C1 segment of cervical spinal cord (tissue), 14 donors: ENCODE results near the gene ANAPC4.
A peak's percentile ranks its signal among the peaks of the same experiment; 100 is the strongest.
"Not testable (repeated sequence)": the region's sequence is repeated elsewhere in the genome, so short reads cannot be mapped to it uniquely, and the experiment has no call there.

Experiments used
- DNase-seq, 14 donors: peaks; one replicate each; lab custom pipeline; 2025; lab: John Stamatoyannopoulos, UW

The ANAPC4 gene, protein sequence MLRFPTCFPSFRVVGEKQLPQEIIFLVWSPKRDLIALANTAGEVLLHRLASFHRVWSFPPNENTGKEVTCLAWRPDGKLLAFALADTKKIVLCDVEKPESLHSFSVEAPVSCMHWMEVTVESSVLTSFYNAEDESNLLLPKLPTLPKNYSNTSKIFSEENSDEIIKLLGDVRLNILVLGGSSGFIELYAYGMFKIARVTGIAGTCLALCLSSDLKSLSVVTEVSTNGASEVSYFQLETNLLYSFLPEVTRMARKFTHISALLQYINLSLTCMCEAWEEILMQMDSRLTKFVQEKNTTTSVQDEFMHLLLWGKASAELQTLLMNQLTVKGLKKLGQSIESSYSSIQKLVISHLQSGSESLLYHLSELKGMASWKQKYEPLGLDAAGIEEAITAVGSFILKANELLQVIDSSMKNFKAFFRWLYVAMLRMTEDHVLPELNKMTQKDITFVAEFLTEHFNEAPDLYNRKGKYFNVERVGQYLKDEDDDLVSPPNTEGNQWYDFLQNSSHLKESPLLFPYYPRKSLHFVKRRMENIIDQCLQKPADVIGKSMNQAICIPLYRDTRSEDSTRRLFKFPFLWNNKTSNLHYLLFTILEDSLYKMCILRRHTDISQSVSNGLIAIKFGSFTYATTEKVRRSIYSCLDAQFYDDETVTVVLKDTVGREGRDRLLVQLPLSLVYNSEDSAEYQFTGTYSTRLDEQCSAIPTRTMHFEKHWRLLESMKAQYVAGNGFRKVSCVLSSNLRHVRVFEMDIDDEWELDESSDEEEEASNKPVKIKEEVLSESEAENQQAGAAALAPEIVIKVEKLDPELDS

DNA sequence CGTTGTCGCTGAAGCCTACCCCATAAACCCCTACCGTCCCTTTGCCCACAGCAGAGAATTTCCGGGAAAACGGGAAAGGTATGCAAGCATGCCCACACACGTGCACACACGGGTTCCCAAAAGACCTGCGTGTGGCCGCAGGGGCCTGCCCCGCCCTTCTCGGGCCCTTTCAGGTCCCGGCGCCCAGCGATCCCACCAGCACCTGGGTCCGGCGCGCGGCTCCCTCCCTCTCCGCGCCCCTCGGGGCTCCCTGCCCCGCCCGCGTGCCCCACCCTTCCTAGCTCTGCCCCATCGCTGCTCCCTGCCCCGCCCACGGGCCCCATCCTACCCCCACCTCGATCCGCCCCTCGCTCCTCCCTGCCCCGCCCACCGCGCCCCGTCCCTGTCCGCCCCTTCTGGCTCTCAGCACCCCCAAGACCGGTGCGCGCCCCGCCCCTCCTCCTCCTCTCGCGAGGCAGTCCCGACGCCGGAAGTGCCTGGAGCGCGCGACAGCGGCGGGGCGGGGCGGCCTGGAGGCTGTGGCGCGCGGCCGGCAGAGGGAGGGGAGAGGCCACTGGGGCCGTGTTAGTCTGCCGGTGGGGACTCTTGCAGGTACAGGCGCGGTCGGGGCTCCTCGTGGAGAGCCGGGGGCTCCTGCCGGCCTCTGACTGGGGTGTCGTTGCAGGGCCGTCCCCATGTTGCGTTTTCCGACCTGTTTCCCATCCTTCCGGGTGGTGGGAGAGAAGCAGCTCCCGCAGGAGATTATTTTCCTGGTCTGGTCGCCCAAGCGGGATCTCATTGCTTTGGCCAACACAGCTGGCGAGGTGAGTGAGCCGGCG, at the start of gene ANAPC4:
ANAPC4 (plus strand) TSS at position 510 of the 818 bp plus-strand sequence; CDS start at position 675, 165 bp downstream.
- peak in 13 of 14 donors; percentile 49 to 87 (median 80) for DNase-seq

DNA sequence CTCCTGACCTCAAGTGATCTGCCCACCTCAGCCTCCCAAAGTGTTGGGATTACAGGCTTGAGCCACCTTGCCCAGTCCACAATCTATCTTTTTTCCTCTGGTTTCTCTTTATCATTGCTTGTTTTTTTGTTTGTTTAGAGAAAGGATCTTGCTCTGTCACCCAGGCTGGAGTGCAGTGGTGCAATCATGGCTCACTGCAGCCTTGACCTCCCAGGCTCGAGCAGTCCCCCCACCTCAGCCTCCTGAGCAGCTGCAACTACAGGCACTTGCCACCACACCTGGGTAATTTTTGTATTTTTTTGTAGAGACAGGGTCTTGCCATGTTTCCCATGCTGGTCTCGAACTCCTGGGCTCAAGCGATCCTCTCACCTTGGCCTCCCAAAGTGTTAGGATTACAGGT, 48.6 kb upstream of the ANAPC4 start:
- not testable (repeated sequence) for DNase-seq

DNA sequence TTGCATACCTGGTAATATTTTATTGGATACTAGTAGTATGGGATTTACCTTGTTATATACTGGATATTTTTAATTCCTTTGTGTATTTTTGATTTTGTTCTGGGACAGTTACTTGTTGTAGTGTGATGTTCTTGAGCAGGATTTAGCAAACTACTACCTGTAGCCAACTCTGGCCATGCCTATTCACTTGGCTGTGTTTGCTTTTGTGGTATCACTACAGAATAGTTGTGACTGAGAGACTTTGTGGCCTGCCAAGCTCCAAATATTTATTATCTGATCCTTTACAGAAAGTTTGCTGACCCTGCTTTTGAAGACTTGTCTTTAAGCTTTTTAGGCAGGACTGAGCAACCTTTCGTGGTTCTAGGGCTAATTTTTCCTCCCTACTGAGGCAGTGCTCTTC, 46.7 kb upstream of the ANAPC4 start:
- no peak for DNase-seq

DNA sequence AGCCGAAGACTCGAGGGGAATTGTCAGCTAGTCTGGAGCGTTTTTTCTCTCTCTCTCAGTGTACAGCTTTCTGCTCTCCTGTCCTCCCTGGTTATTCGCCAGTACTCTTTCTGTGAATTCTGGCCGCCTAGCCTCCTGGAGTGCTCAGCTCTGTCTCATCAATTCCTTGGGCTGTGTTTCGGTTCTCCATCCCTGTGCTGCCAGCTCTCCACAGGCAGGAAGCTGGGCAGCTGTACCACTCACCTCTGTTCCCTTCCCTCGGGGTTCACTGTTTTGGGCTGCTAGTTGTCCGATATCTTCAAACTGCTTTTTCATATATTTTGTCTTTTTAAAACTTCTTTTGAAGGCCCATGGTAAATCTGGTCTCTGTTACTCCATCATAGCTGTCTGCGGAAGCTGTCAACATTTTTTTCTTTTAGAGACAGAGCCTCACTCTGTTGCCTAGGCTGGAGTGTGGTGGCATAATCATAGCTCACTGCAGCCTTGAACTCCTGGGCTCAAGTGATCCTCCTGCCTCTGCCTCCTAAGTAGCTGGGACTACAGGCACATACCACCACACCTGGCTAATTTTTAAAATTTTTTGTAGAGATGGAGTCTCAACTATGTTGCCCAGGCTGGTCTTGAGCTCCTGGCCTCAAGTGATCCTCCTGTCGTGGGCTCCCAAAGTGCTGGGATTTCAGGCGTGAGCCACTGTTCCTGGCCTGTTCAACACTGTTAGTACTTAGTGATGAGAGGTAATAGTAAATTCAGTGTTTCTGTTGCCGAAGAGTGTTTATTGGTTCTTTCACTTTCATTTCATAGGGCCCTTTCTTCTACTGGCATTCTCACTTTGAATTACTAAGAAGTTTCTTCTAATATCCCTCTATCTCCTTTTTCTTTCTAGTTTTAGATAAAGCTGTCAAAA, 45.9 kb upstream of the ANAPC4 start:
- DNase-seq = peak in 2 of 14 donors; percentile 7 to 13

DNA sequence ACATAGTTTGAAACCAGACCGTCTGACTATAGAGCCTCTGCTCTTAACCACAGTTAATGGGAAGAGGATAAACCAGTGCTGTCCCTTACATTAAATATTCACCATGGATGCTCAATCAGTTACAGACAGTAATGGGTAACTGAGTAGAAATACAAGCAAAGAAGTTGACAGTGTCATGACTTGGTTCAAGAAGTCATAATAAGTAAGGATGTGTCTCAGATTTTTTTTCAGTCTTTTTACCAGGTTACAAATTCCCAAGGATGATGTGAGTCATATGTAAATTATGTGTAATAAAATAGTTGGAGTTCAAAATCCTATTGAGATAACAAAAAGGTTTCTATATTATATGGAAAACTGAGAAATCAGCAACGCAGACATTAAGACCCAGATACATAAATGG, 33.4 kb upstream of the ANAPC4 start:
- no peak for DNase-seq

DNA sequence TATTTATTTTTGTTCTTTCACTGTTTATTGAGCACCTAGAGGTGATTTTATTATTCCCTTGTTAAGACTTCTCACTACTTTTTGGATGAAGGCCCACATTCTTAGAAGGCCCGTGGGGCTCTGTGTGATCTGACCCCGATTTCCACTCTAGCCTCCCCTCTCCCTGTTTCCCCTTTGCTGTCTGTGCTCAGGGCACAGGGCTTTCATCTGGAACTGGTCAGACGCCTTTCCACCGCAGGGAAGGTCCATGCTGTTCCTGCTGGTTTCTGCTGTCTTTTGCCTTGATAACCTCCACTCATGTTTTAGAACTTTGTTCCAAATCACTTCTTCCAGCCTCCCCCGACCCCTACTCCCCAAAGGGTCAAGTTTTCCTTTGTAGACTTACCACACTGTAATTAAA, 31.3 kb upstream of the ANAPC4 start:
- DNase-seq = no peak

DNA sequence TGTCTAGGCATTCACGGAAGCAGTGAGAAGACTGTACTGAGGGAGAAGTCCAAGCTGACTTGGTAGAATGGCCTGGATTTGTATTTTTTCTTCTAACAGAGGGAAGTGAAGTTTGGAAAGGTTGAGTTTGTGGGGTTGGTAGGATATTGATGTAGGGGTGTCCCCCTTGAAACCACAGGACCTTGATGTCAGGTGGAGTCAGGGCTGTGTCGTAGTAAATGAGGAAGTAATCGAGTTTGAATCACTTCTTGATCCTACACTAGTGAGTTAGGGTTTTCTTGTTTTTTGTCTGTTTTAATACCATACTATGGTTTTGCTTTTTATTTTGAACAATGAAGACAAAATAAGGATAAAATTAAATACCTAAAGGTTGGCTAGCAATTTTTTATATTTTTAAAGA, 30.1 kb upstream of the ANAPC4 start:
- DNase-seq = no peak

DNA sequence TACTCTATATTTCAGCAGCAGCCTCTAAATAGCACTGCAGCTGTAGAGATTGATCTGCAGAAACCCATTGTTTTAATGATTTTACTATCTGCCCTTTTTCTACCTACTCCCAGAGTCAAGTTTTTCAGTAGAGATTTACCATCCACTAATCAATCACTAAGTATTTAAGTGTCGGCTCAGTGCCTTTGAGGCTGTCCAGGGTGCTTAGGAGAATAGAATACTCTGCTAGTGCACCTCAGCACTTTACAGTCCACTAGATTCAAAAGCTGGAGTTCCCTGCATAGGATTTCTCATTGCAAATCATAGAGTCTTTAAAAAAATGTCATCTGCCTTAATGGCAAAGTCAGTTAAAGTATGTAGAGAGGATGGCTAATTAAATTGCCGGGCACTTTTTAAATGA, 29.6 kb upstream of the ANAPC4 start:
- DNase-seq = no peak

DNA sequence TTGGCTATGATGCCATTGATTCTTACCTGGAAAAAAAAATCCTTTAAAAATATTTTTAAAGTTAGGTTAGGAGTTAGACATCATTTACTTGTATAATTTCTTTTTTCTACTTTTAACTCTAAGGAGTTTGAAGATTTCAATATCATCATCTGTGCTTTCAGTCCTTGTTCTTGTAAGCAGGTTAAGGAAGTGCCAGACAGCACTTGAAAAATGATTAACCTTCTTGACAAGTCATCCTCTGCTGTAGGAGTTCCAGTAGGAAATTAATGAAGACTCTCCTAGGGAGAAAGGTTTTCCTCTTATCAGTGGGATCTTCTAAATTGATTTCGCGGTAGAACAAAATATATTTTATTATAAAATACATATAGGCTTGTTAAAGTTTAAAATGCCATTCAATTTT, 29.1 kb upstream of the ANAPC4 start:
- no peak for DNase-seq

DNA sequence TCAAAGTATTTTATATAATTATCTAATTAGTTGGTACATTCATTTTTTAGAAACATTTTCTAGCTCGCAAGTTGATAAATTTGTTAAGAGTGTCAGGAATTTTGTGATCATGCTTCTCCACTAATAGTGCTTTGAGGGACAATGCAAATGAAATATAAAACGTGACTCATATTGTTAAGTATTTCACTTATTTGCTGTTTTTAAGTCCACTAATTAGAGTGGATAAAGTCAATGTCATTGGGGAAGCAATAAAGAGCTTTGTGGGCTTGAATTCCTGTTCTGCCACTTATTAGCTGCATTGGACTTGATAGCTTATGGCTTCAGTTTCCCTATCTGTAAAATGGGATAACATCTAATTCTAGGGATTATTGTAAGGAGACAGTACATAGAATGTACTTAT, 26.5 kb upstream of the ANAPC4 start:
- no peak for DNase-seq

DNA sequence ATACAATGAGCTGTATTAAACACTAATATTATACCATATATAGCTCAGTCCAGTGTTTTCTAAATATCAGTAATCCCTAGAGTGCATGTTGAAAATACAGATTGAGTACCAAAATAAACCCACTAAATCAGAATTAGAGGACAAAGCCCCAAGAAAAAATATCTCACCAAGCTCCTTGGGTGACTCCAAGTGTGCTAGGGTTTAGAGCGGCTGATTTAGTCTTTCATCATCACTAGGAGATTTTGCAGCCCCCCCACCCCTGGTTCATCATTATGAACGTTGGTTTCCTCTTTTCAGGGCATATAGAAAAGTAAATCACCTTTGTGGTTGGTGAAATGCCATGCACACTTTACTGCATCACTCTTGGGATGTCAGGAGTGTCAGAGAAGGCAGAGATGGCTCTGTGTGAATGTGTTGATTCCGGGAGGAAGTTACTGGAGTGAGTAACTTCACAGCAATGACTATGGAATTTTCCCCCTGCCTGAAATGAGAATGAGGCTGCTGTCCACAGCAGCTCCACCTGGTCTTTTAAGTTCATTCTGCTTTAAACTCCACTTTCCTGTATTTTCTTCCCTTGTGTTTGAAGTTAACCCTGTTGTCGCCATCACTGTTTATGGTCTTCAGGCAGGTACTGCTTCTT, 25.2 kb upstream of the ANAPC4 start:
- no peak for DNase-seq

DNA sequence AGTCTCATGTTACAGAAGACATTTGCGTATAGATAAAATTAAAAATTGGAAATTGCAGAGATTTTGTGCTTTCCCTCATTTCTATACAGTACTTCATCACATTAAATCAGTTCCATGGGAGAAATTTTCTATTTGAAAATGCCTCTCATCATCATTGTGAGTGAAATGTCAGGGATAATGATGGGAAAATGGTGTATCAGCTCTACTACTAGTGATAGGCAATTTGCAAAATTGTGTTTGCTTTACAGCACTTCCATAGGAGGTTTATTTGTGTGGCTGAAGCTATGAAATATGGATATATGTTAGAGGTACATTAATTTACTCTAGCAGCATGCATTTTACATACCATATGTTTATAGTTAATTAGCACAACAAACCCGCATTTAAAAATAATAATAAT, 21.0 kb upstream of the ANAPC4 start:
- DNase-seq = no peak

DNA sequence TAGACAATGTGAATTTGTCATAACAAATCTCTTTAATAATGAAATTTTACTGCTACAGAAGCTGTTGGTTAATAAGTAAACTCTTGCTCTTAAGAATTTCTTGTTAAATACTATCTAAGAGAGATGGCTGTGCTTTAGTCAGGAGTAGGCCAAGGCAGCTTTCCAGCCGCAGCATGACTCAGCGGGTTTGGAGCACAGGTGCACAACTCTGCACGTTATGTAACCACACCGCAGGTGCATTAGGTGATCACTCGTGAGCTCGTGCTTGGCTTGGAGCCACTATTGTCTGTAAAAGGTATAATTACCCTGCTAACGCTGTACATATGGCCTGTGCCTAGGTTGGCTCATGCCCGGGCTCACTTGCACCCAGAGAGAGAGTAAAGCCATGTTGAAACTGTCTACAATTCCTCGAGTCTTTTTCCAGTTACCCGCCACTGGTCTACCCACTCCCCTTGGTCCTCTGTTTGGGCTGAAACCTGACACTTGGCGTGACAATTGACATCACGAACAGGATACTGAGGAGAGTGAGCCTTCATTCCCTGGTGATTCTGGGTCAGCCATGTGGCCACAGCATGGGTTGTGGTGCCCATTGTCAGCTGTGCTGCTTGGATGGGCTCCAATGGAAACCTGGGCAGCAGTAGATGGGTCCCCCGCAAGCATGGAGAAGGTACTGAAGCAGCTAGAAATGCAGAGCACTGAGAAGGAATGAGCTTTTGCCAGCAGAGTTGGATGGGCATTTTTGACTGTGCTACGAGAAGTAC, 18.4 kb upstream of the ANAPC4 start:
- DNase-seq = no peak

DNA sequence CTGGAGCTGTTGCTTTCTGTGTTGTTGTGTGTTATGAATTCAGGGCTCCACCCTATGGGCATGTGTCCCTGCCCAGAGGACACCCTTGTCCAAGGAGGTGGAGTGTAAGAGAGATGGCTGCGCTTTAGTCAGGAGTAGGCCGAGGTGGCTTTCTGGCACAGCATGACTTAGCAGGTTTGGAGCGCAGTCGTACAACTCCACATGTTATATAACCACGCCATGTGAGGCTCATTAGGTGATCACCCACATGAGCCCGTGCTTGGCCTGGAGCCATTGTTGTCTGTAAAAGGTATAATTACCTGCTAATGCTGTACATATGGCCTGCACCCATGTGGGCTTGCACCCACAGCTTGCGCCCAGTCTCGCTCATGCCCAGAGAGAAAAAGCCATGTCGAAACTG, 15.8 kb upstream of the ANAPC4 start:
- DNase-seq = no peak

DNA sequence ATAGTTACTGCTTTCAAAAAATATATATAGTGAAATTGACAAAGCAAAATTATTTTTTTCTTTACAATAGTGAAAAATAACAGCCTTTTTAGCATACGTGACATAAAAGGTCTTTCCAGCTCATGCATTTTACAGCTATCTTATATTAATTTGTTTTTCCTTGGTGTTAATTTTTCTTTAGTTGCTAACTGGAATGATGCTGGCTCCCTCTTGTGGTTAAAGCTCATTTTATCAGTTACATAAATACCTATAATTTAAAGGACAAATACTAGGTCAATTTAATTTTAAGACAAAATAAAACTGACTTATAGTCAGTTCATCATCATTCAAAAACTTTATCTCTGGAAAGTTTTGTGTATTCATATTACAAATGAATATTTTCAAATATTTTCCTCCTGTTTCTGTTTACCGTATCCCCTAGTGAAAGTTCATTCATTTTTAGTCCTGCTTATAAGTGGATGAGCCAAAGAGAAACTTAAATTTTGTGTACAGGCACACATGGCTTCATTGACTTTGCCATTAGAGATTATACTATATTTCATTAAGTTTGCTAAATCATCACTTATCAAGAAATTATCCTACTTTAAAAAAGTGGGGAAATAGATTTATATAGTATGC, 9.9 kb upstream of the ANAPC4 start:
- DNase-seq = no peak

DNA sequence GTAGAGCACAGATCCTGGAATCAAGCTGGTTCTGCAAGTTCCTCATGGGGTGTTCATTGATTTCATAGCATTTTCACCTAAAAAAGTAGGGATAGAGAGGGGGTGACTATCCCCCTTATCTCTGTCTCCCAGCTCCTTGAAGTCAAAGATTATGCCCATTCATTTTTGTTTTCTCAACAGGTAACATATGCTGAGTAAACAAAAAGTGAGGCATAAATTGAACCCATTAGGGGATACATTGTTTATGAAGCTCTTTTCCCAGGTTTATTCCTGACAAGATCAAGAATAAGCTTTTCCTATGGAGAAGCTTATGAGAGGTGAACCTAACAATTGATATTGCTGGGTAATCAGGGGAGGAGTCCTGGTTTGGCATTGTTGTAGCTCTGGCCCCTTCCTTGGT, 9.2 kb upstream of the ANAPC4 start:
- no peak for DNase-seq

DNA sequence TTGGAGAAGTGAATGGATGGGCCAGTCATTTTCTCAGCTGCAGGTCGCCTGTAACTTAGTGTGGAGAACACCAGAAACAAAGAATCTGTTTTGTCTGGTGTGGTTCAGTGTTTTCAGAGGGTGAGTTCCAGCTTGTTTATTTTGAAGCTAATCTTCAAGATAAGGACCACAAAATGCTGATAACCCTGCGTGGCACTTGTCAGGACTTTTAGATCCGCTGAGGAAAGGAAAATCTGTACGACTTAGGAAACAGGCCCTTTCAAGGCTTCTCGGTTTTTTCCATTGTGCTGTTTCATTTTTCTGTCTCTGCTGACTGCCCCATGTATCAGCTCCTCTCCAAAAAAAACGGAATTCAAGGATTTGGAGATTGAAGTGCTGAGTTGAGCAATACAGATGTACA, 8.7 kb upstream of the ANAPC4 start:
- no peak for DNase-seq

DNA sequence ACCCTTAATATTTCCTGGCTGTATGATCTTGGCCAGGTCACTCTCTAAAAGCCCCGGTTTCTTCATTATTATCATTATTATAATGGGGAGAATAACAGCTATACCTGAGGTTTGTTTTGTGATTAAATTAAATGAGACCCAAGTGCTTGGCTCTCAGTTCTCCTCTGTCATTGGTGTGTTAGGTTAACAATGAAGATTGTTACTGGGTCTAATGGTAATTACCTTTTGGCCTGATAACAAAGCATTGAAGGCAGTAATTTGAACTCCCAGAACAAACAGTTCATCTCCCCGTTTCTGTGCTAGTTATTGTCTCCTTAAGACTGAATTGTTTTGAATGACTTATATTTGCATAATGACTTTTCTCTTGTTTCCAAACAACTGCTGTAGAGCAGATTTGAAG, 6.8 kb upstream of the ANAPC4 start:
- no peak for DNase-seq

DNA sequence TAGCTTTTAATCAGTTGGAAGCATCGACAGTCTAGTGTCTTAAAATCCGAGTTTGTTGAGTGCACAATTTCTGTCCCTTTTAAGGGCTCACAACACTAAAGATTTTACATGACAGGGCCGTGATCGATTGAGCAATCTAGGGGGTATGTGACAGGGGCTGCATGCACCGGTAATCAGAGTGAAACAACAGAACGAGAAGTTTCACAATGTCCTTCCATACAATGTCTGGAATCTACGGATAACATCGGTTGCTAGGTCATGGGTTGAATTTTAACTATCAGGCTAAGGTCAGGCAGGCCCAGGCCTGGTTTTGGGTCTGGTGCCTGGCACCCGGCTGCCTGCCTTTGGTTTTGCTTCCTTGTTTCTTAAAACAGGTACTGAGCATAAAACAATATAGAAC, 4.5 kb upstream of the ANAPC4 start:
- not testable (repeated sequence) for DNase-seq
